ENCODE data around the gene ZNF266. TPM values are rescaled to one million over a fixed set of nuclear protein-coding genes. Genes with fewer than 3 reads are reported as not detected.

ZNF266 gene
- total RNA-seq, 2 experiments from 2014 or later, result 30.9 to 31.3 TPM

DNA sequence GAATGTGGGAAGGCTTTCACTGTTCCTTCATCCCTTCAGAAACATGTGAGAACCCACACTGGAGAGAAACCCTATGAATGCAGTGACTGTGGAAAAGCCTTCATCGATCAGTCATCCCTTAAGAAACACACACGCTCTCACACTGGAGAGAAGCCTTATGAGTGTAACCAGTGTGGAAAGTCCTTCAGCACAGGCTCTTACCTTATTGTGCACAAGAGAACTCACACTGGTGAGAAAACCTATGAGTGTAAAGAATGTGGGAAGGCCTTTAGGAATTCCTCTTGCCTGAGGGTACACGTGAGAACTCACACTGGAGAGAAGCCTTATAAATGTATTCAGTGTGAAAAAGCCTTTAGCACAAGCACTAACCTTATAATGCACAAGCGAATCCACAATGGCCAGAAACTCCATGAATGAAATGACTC, 54.0 kb downstream of the ZNF266 start:
- H3K27ac Mint-ChIP-seq, result no peak overlapping the region
- H3K9me3 Mint-ChIP-seq, result peaks cover 66% of the 10 kb centered on the region

DNA sequence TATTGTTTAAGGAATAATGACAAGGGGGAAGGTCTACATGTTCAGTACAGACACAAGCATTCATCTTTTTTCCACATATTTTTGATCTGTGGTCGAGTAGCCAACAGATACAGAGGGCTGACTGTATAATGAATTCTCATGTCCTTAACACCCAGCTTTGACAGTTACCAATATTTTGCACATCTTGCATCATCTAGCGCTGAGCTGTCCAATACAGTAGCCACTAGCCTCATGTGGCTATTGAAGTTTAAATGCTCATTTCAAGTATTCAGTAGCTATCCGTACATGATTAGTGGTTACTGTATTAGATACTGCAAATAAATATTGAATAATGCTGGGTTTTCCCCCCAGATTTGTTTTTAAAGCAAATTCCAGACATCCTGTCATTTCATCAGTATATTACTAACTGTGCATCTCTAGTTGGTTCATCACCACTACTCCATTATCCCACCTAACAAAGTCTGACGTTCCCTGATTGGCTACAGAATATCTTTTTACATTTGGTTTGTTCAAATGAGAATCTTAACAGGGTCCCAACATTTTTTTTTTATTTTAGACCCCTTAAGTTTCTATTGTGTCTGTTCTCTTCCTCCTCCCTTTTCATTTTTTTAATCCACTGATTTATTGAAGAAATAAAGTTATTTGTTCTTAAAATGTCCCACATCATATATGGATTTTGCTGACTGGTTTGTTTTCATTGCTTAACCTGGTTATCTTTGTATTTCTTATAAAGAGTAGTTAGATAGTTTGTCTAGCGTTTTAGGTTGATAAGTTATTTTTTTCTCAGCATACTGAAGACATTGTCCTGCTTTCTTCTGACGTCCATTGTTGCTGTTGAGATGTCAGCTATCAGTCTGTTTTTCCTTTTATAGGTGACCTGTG, 64.4 kb downstream of the ZNF266 start:
- Mint-ChIP-seq H3K4me1 (no peaks in the 10 kb centered on the region), H3K27me3 (no peaks in the 10 kb centered on the region), H3K9me3 (peaks cover 57% of the 10 kb centered on the region), H3K36me3 (peaks cover 65% of the 10 kb centered on the region), H3K4me3 (no peak overlapping the region), H3K27ac (no peak overlapping the region)
- DNase-seq, result no peak

More for the DNA sequence above, 54.0 kb downstream of the ZNF266 start:
- Mint-ChIP-seq H3K36me3 (peaks cover 95% of the 10 kb centered on the region), H3K4me1 (no peaks in the 10 kb centered on the region), H3K4me3 (no peak overlapping the region), H3K27me3 (no peaks in the 10 kb centered on the region)
- no peak for DNase-seq

DNA sequence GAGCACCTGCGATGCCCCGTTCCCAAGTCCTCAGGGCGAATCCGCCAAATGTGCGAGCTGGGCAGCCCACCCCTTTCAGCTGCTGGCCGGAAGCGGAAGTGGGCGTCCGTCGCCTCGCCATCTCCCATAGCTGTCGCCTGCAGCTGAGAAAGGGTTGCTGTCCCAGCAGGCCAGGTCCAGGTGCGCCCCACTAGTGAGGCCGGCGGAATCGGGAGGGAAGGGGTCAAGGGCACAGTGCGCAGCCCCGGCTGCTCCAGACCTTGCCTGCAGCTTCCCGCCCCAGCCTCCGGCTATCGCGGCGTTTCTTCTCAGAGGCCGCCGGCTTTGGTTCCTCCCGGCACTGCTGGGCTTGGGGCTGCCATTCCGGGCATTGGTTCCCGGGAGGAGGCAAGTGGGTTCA, 72.5 kb downstream of the ZNF266 start, which contains the start of gene ZNF177:
Gene ZNF177 (plus strand): TSS at position 109 of the 400 bp plus-strand sequence. CDS start 15,299 bp downstream, outside the sequence.
- Mint-ChIP-seq H3K9me3 (peaks cover 55% of the 10 kb centered on the region), H3K27me3 (no peaks in the 10 kb centered on the region), H3K27ac (no peak within 1 kb of the TSS), H3K4me1 (peaks cover 3% of the 10 kb centered on the region), H3K36me3 (peaks cover 60% of the 10 kb centered on the region), H3K4me3 (peak within 1 kb of the TSS; percentile 22)
- peak; percentile 10 for DNase-seq

Other genes with a start within 250 kb of the ZNF266 start
- gene OR7D4, start 216.0 kb downstream of the ZNF266 start, total RNA-seq, result not detected
- gene OR7E24, start 184.6 kb downstream of the ZNF266 start, total RNA-seq, result not detected
- gene ZNF699, start 125.7 kb downstream of the ZNF266 start, total RNA-seq, result 1 to 10 TPM; 4.6 to 5.1 TPM
- gene ZNF559, start 111.4 kb downstream of the ZNF266 start, total RNA-seq, result 10 to 100 TPM; 13.0 to 14.9 TPM
- 1 to 10 TPM in 1 of 2 experiments, under 1 TPM in 1; 0.74 to 1.0 TPM for gene ZNF177, start 72.6 kb downstream of the ZNF266 start, total RNA-seq
- under 1 TPM; 0.28 to 0.60 TPM for gene ZNF560, start 63.0 kb upstream of the ZNF266 start, total RNA-seq
- gene ZNF426, start 103.1 kb upstream of the ZNF266 start, total RNA-seq, result 10 to 100 TPM; 18.6 to 18.8 TPM
- gene ZNF121, start 148.9 kb upstream of the ZNF266 start, total RNA-seq, result 10 to 100 TPM; 89.3 to 98.9 TPM
- gene ZNF561, start 185.7 kb upstream of the ZNF266 start, total RNA-seq, result 10 to 100 TPM; 28.3 to 32.7 TPM
- gene ZNF562, start 239.5 kb upstream of the ZNF266 start, total RNA-seq, result 10 to 100 TPM; 35.4 to 36.6 TPM